HG03378 (cell line): Measurements from ENCODE around the gene PRDM10.
"Not testable (repeated sequence)": the region's sequence is repeated elsewhere in the genome, so short reads cannot be mapped to it uniquely, and the experiment has no call there.

Experiments
- ATAC-seq: cut with Tn5 transposase; IDR thresholded peaks from one replicate; pipeline ENCODE4 v1.9.1; 2021; ENCODE audit warnings: mild to moderate bottlenecking, moderate library complexity; ENCODE audit not compliant: unreplicated experiment

PRDM10 gene

GRCh38 chr11:130002352-130002845 lies at the start of gene PRDM10:
TSS of gene PRDM10 (minus strand) at chr11:130002835. CDS start at chr11:129960964, 41,871 bp downstream.
- ATAC-seq: peak; percentile 39

- no peak for ATAC-seq
Measured at GRCh38 chr11:130051082-130051481, 48.4 kb upstream of the PRDM10 start.

GRCh38 chr11:130050257-130050656 lies 47.6 kb upstream of the PRDM10 start:
- ATAC-seq: no peak

- ATAC-seq: no peak
Measured at GRCh38 chr11:130049328-130049771, 46.7 kb upstream of the PRDM10 start.

- ATAC-seq: no peak
Measured at GRCh38 chr11:130047141-130047540, 44.5 kb upstream of the PRDM10 start.

- no peak for ATAC-seq
Measured at GRCh38 chr11:130043575-130043974, 40.9 kb upstream of the PRDM10 start.

GRCh38 chr11:130042093-130042591 lies 39.5 kb upstream of the PRDM10 start:
- no peak for ATAC-seq

GRCh38 chr11:130040281-130040940 lies 37.8 kb upstream of the PRDM10 start:
- no peak for ATAC-seq

GRCh38 chr11:130037881-130038585 lies 35.4 kb upstream of the PRDM10 start:
- no peak for ATAC-seq

GRCh38 chr11:130037058-130037457 lies 34.4 kb upstream of the PRDM10 start:
- no peak for ATAC-seq

- ATAC-seq: no peak
Measured at GRCh38 chr11:130034236-130034635, 31.6 kb upstream of the PRDM10 start.

- no peak for ATAC-seq
Measured at GRCh38 chr11:130032931-130033330, 30.3 kb upstream of the PRDM10 start.

GRCh38 chr11:130031945-130032344 lies 29.3 kb upstream of the PRDM10 start:
- no peak for ATAC-seq

- no peak for ATAC-seq
Measured at GRCh38 chr11:130031056-130031455, 28.4 kb upstream of the PRDM10 start.

- no peak for ATAC-seq
Measured at GRCh38 chr11:130029137-130029536, 26.5 kb upstream of the PRDM10 start.

GRCh38 chr11:130025371-130025770 lies 22.7 kb upstream of the PRDM10 start:
- no peak for ATAC-seq

GRCh38 chr11:130024361-130024760 lies 21.7 kb upstream of the PRDM10 start:
- ATAC-seq: no peak

- peak; percentile 99 for ATAC-seq
Measured at GRCh38 chr11:130023204-130023603, 20.6 kb upstream of the PRDM10 start.

- ATAC-seq: peak; percentile 26
Measured at GRCh38 chr11:130022799-130023198, 20.2 kb upstream of the PRDM10 start.

- ATAC-seq: not testable (repeated sequence)
Measured at GRCh38 chr11:130021606-130022005, 19.0 kb upstream of the PRDM10 start.

GRCh38 chr11:130020323-130020722 lies 17.7 kb upstream of the PRDM10 start:
- ATAC-seq: no peak

GRCh38 chr11:130015846-130016245 lies 13.2 kb upstream of the PRDM10 start:
- not testable (repeated sequence) for ATAC-seq
